Thyroid gland (tissue), 4 donors: ENCODE results near the gene FMNL3. TPM values are rescaled to one million over a fixed set of nuclear protein-coding genes. Genes with fewer than 3 reads are reported as not detected.

Experiments used
- DNase-seq, 2 donors: peaks; one replicate each; pipeline ENCODE4 v3.0.0-alpha.2; 2019
- H3K27ac ChIP-seq, 3 donors: fragments of 200-600 bp; sonication (generic); 1 replicate in 2 of 3; 2 replicates in 1 of 3; pipeline ENCODE4 v1.5.1; 2016 to 2019; ENCODE audit warnings: mild to moderate bottlenecking in 1 of 3, moderate library complexity in 1 of 3
- H3K27me3 ChIP-seq: fragments of 200-600 bp; sonication (generic); one replicate; pipeline ENCODE4 v1.5.1; 2019
- H3K36me3 ChIP-seq, 2 donors: fragments of 200-600 bp; sonication (generic); one replicate each; pipeline ENCODE4 v1.5.1; 2016 to 2019
- H3K4me1 ChIP-seq, 2 donors: fragments of 200-600 bp; sonication (generic); one replicate each; pipeline ENCODE4 v1.5.1; 2017 to 2019
- H3K4me3 ChIP-seq, 3 donors: fragments of 200-600 bp; sonication (generic); replicated peaks in 1 of 3; 1 replicate in 2 of 3; 2 replicates in 1 of 3; pipeline ENCODE4 v1.5.1; 2016; ENCODE audit warnings: mild to moderate bottlenecking in 1 of 3
- H3K9me3 ChIP-seq: fragments of 200-600 bp; sonication (generic); one replicate; pipeline ENCODE4 v1.5.1; 2017
- CTCF ChIP-seq, 6 experiments: fragments of 200-600 bp in 3 of 6; fragments of 450-650 bp in 3 of 6; sonication (generic) in 3 of 6; IDR thresholded peaks; one replicate each; pipeline ENCODE4 v1.5.1; 2016 to 2019; ENCODE audit warnings: antibody characterized with exemption in 6 of 6, mild to moderate bottlenecking in 2 of 6, inconsistent platforms in 1 of 6, moderate library complexity in 1 of 6
- POLR2A ChIP-seq, 2 donors: fragments of 450-650 bp; IDR thresholded peaks; one replicate each; pipeline ENCODE4 v1.6.1; 2017; ENCODE audit warnings: antibody characterized with exemption in 2 of 2, mild to moderate bottlenecking in 2 of 2, moderate library complexity in 1 of 2
- WGBS, 2 donors: methylation state at CpG; one replicate each; pipeline ENCODE4 v1.1.5; 2017; 5-methylcytosine and 5-hydroxymethylcytosine counted together
- intact Hi-C: fragments of 100-400 bp; cut with DNase I; formaldehyde crosslinking; loops from one replicate; pipeline ENCODE4 v1.15.1; 2023
- total RNA-seq, 4 donors: library from RNA; depleted of rRNA; stranded (reverse); fragments of >200 nt; gene quantifications; one replicate each; pipeline ENCODE4 v1.2.3, GENCODE V29; 2016

FMNL3 gene, protein sequence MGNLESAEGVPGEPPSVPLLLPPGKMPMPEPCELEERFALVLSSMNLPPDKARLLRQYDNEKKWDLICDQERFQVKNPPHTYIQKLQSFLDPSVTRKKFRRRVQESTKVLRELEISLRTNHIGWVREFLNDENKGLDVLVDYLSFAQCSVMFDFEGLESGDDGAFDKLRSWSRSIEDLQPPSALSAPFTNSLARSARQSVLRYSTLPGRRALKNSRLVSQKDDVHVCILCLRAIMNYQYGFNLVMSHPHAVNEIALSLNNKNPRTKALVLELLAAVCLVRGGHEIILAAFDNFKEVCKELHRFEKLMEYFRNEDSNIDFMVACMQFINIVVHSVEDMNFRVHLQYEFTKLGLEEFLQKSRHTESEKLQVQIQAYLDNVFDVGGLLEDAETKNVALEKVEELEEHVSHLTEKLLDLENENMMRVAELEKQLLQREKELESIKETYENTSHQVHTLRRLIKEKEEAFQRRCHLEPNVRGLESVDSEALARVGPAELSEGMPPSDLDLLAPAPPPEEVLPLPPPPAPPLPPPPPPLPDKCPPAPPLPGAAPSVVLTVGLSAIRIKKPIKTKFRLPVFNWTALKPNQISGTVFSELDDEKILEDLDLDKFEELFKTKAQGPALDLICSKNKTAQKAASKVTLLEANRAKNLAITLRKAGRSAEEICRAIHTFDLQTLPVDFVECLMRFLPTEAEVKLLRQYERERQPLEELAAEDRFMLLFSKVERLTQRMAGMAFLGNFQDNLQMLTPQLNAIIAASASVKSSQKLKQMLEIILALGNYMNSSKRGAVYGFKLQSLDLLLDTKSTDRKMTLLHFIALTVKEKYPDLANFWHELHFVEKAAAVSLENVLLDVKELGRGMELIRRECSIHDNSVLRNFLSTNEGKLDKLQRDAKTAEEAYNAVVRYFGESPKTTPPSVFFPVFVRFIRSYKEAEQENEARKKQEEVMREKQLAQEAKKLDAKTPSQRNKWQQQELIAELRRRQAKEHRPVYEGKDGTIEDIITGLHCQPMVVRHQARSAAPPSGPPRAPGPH
- total RNA-seq = 10 to 100 TPM; 30.9 to 41.8 (median 35.1) TPM

- H3K4me3 ChIP-seq = peak within 1 kb of the TSS; percentile 16 to 90 (median 61)
- TF ChIP-seq POLR2A (IDR thresholded peaks at IDR 0.05) = peak; percentile 25 to 72
- peak; percentile 87 to 100 (median 96) for TF ChIP-seq CTCF (IDR thresholded peaks at IDR 0.05)
- H3K4me1 ChIP-seq = peaks cover 18 to 40% of the 10 kb centered on the region in 2 donors
- H3K9me3 ChIP-seq = no peaks in the 10 kb centered on the region
- H3K27me3 ChIP-seq = no peaks in the 10 kb centered on the region
- peak; percentile 98 for DNase-seq
- H3K36me3 ChIP-seq = no peaks in the 10 kb centered on the region
- intact Hi-C loops = no loop called here
- WGBS, 2 donors = 1 to 3% methylated on average over 12 to 24 of the region's 93 CpGs
- H3K27ac ChIP-seq = peak within 1 kb of the TSS; percentile 84 to 97 (median 87)
Observed at GRCh38 chr12:49707128-49707811, at the start of gene FMNL3. Gene FMNL3, minus strand, starts transcription at chr12:49707405. Its CDS starts 225 bp downstream, at chr12:49707180.

- TF ChIP-seq POLR2A (IDR thresholded peaks at IDR 0.05) (no peak), CTCF (IDR thresholded peaks at IDR 0.05) (no peak)
- DNase-seq = no peak
- H3K36me3 ChIP-seq = peaks cover 34 to 36% of the 10 kb centered on the region in 2 donors
- H3K27ac ChIP-seq = no peak overlapping the region
- peaks cover 37 to 41% of the 10 kb centered on the region in 2 donors for H3K4me1 ChIP-seq
- H3K4me3 ChIP-seq = no peak overlapping the region
- intact Hi-C loops = no loop called here
- no peaks in the 10 kb centered on the region for H3K9me3 ChIP-seq
- WGBS, 2 donors = 51 to 64% methylated on average over 1 of the region's 1 CpG
- H3K27me3 ChIP-seq = no peaks in the 10 kb centered on the region
Observed at GRCh38 chr12:49750996-49751393, 43.8 kb upstream of the FMNL3 start.

DNA sequence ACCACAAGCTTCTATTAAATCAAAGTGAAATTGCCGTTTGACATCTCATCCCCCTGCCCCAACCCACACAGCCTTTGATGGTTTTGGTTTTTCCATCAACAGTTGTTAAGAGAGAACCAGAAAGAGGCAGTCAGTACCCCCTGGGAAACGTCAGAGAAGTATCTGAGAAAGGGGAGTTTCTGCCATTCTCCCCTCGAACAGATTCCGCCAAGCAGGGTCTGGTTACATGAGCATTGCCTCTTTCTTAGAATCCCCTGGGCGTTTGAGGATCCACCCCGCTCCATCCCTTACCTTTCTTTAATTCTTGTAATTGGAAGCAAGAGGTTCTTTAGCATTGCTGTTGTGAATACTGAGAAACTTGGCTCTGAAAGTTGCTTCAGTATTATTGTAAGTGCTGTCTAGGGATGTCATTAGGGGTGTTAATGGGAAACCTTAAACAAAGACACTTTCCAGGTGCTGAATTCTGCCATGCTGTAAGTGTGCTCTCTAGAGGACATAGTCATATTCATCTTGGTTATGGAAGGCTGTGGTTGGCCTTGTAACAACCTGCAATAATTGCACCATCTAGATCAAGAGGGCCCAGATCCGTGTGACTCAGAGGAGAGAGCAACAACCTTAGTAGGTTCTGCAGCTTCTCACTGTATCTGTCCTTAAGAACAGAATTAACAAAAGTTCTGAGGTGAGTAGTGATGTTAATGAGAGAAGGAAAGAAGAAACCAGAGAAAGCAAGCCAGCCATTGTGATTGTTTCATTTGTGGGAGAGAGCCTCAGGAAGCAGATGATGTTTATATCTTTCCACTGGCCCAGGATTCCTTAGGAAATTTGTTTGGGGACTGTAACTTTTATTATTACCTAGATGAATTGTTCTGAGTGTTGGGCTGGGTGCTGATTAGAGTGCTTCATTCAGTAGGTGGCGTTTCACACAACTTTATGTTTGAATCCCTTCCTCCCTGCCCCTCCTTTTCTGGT, 43.1 kb upstream of the FMNL3 start:
- no peak for DNase-seq
- no peak for TF ChIP-seq CTCF (IDR thresholded peaks at IDR 0.05)
- TF ChIP-seq POLR2A (IDR thresholded peaks at IDR 0.05) = no peak
- Histone ChIP-seq H3K36me3 (peaks cover 27 to 29% of the 10 kb centered on the region in 2 donors), H3K4me3 (no peak overlapping the region), H3K4me1 (peaks cover 37 to 41% of the 10 kb centered on the region in 2 donors), H3K27ac (no peak overlapping the region), H3K9me3 (no peaks in the 10 kb centered on the region), H3K27me3 (no peaks in the 10 kb centered on the region)
- intact Hi-C loops = no loop called here
- WGBS, 2 donors = 68 to 73% methylated on average over 8 of the region's 8 CpGs

DNA sequence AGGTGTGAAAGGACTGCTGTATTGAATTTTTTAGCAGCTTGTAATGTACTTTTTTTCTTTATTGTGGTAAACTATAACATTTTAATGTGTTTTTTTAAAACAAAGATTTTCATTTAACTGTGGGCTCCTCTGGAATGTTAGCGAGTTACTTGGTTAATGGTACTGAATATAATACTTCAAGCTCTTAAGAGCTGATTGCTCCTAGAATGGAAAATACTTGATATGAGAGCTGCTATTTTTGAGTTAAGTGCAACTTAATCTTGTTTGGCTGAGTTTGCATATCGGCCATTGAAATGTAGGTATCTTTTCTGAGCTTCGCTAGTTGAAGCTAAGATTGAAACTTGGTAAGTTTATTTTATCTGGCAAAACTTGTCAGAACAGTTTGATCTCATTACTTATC, 41.6 kb upstream of the FMNL3 start:
- no peaks in the 10 kb centered on the region for H3K27me3 ChIP-seq
- peaks cover 48 to 49% of the 10 kb centered on the region in 2 donors for H3K4me1 ChIP-seq
- TF ChIP-seq CTCF (IDR thresholded peaks at IDR 0.05) = no peak
- no peaks in the 10 kb centered on the region for H3K9me3 ChIP-seq
- peaks cover 12 to 14% of the 10 kb centered on the region in 2 donors for H3K36me3 ChIP-seq
- no peak overlapping the region for H3K4me3 ChIP-seq
- no peak for DNase-seq
- H3K27ac ChIP-seq = peak overlapping the region in 2 of 3 donors; percentile 46 to 57
- WGBS, 2 donors = 19 to 26% methylated on average over 3 of the region's 3 CpGs
- intact Hi-C loops = no loop called here
